ENCODE measurements around the gene LANCL2.

Gene LANCL2

GRCh38 chr7:55472928-55473725, 108.0 kb downstream of the LANCL2 start:
- no peak for DNase-seq

GRCh38 chr7:55473932-55474331, 108.8 kb downstream of the LANCL2 start:
- DNase-seq, result no peak

- DNase-seq, result no peak
Observed at GRCh38 chr7:55474944-55475854, 110.1 kb downstream of the LANCL2 start.

GRCh38 chr7:55475855-55476803, 111.0 kb downstream of the LANCL2 start:
- DNase-seq, result no peak

GRCh38 chr7:55476852-55477780, 112.0 kb downstream of the LANCL2 start:
- DNase-seq, result no peak

- no peak for DNase-seq
Observed at GRCh38 chr7:55477781-55478374, 112.7 kb downstream of the LANCL2 start.

GRCh38 chr7:55478700-55479099, 113.6 kb downstream of the LANCL2 start:
- no peak for DNase-seq

GRCh38 chr7:55481155-55481554, 116.0 kb downstream of the LANCL2 start:
- no peak for DNase-seq

- no peak for DNase-seq
Observed at GRCh38 chr7:55483046-55483445, 117.9 kb downstream of the LANCL2 start.

Measured in NCI-H1694 treated with DMSO at 0.1 percent for 48 hours (cell line).